Gastroesophageal sphincter (tissue), 3 donors: ENCODE data around the gene SYNGR4.

Experiments used
- CTCF ChIP-seq, 4 experiments: fragments of 200-600 bp in 2 of 4; fragments of 450-650 bp in 2 of 4; sonication (generic) in 1 of 4; IDR thresholded peaks; one replicate each; pipeline ENCODE4 v1.5.1; 2017 to 2019; ENCODE audit warnings: antibody characterized with exemption in 4 of 4, mild to moderate bottlenecking in 2 of 4, moderate library complexity in 2 of 4
- EP300 ChIP-seq: sonication (generic); formaldehyde crosslinking; IDR thresholded peaks from one replicate; pipeline ENCODE4 v1.6.1; 2017; ENCODE audit warnings: antibody characterized with exemption, mild to moderate bottlenecking
- POLR2A ChIP-seq, 2 donors: fragments of 450-650 bp; IDR thresholded peaks; one replicate each; pipeline ENCODE4 v1.6.1; 2017; ENCODE audit warnings: antibody characterized with exemption in 2 of 2, mild to moderate bottlenecking in 2 of 2, moderate library complexity in 1 of 2

GRCh38 chr19:48341515-48342413 lies 22.4 kb upstream of the SYNGR4 start:
- TF ChIP-seq POLR2A (IDR thresholded peaks at IDR 0.05) (no peak), CTCF (IDR thresholded peaks at IDR 0.05) (no peak), EP300 (no peak)
